ENCODE measurements around the gene KLHL15. TPM values are rescaled to one million over a fixed set of nuclear protein-coding genes. Genes with fewer than 3 reads are reported as not detected.

The KLHL15 gene
- total and polyA plus RNA-seq, 4 donors = 1.7 to 18.9 (median 3.9) TPM

GRCh38 chrX:24012266-24012665 lies 14.7 kb downstream of the KLHL15 start:
- 89 to 100% methylated on average over 1 of the region's 1 CpG for WGBS, 2 donors
- no peak for ATAC-seq (ENCODE audit: insufficient read depth, low FRiP score)
- H3K9ac ChIP-seq (ENCODE audit: insufficient read depth in 1 of 2, low read length in 2 of 2) = no peak overlapping the region

DNA sequence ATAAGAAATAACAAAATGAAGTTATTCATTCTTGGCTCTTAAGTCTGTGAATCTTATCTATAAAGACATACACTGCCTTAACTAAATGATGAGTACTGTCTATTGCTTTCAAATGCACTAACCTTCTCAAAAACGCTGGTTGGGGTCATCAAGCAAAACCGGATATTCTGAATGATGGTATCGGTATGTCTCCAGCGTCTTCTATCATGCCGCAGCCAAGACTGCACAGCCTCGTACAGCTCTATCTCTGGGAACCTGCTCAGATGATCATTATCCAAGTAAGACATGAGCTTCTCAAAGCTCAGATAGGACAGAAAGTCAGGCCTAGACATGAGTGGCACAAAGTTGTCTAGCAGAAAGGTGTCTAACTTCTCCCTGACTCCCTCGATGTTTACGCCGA lies 21.1 kb downstream of the KLHL15 start:
- WGBS, 2 donors = 87 to 95% methylated on average over 9 of the region's 9 CpGs
- H3K27me3 ChIP-seq (ENCODE audit: control insufficient read depth in 3 of 3, insufficient read depth in 3 of 3, low read length in 2 of 3) = peaks cover 3 to 19% (median 15%) of the 10 kb centered on the region in 3 donors

More at GRCh38 chrX:24012266-24012665, 14.7 kb downstream of the KLHL15 start:
- Histone ChIP-seq H3K4me1 (ENCODE audit: control insufficient read depth in 5 of 5, insufficient read depth in 5 of 5, low read length in 5 of 5) (peaks cover 0 to 2% (median 0%) of the 10 kb centered on the region in 5 donors), H3K4me3 (no peak overlapping the region), H3K9me3 (ENCODE audit: control insufficient read depth in 4 of 4, insufficient read depth in 3 of 4, low read length in 3 of 4) (no peaks in the 10 kb centered on the region), H3K27ac (ENCODE audit: low read depth in 1 of 2, low read length in 1 of 2) (no peak overlapping the region), H3K27me3 (ENCODE audit: control insufficient read depth in 3 of 3, insufficient read depth in 3 of 3, low read length in 2 of 3) (peaks cover 3 to 40% (median 20%) of the 10 kb centered on the region in 3 donors), H3K36me3 (ENCODE audit: control insufficient read depth in 4 of 4, insufficient read depth in 4 of 4, low read length in 4 of 4) (no peaks in the 10 kb centered on the region)
- TF ChIP-seq, protein P1, sequence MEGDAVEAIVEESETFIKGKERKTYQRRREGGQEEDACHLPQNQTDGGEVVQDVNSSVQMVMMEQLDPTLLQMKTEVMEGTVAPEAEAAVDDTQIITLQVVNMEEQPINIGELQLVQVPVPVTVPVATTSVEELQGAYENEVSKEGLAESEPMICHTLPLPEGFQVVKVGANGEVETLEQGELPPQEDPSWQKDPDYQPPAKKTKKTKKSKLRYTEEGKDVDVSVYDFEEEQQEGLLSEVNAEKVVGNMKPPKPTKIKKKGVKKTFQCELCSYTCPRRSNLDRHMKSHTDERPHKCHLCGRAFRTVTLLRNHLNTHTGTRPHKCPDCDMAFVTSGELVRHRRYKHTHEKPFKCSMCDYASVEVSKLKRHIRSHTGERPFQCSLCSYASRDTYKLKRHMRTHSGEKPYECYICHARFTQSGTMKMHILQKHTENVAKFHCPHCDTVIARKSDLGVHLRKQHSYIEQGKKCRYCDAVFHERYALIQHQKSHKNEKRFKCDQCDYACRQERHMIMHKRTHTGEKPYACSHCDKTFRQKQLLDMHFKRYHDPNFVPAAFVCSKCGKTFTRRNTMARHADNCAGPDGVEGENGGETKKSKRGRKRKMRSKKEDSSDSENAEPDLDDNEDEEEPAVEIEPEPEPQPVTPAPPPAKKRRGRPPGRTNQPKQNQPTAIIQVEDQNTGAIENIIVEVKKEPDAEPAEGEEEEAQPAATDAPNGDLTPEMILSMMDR (IDR thresholded peaks at IDR 0.05; ENCODE audit: control extremely low read depth, extremely low read depth) = no peak
- DNase-seq = no peak

GRCh38 chrX:24005028-24005427 lies 22.0 kb downstream of the KLHL15 start:
- H3K36me3 ChIP-seq (ENCODE audit: control insufficient read depth in 4 of 4, insufficient read depth in 4 of 4, low read length in 4 of 4) = peaks cover 0 to 2% (median 0%) of the 10 kb centered on the region in 4 donors
- ATAC-seq (ENCODE audit: insufficient read depth, low FRiP score) = no peak
- peaks cover under 1 to 15% (median 11%) of the 10 kb centered on the region in 3 donors for H3K27me3 ChIP-seq (ENCODE audit: control insufficient read depth in 3 of 3, insufficient read depth in 3 of 3, low read length in 2 of 3)
- WGBS, 2 donors = 71 to 100% methylated on average over 1 of the region's 1 CpG
- TF ChIP-seq, protein P1 (IDR thresholded peaks at IDR 0.05; ENCODE audit: control extremely low read depth, extremely low read depth) = no peak
- no peak for DNase-seq
- no peak overlapping the region for H3K4me3 ChIP-seq
- H3K4me1 ChIP-seq (ENCODE audit: control insufficient read depth in 5 of 5, insufficient read depth in 5 of 5, low read length in 5 of 5) = no peaks in the 10 kb centered on the region
- no peaks in the 10 kb centered on the region for H3K9me3 ChIP-seq (ENCODE audit: control insufficient read depth in 4 of 4, insufficient read depth in 3 of 4, low read length in 3 of 4)
- no peak overlapping the region for H3K27ac ChIP-seq (ENCODE audit: low read depth in 1 of 2, low read length in 1 of 2)
- no peak overlapping the region for H3K9ac ChIP-seq (ENCODE audit: insufficient read depth in 1 of 2, low read length in 2 of 2)

More for the DNA sequence above, 21.1 kb downstream of the KLHL15 start:
- Histone ChIP-seq H3K36me3 (ENCODE audit: control insufficient read depth in 4 of 4, insufficient read depth in 4 of 4, low read length in 4 of 4) (peaks cover 0 to 2% (median 0%) of the 10 kb centered on the region in 4 donors), H3K4me1 (ENCODE audit: control insufficient read depth in 5 of 5, insufficient read depth in 5 of 5, low read length in 5 of 5) (no peaks in the 10 kb centered on the region), H3K27ac (ENCODE audit: low read depth in 1 of 2, low read length in 1 of 2) (no peak overlapping the region), H3K9ac (ENCODE audit: insufficient read depth in 1 of 2, low read length in 2 of 2) (no peak overlapping the region), H3K9me3 (ENCODE audit: control insufficient read depth in 4 of 4, insufficient read depth in 3 of 4, low read length in 3 of 4) (no peaks in the 10 kb centered on the region), H3K4me3 (no peak overlapping the region)
- TF ChIP-seq, protein P1 (IDR thresholded peaks at IDR 0.05; ENCODE audit: control extremely low read depth, extremely low read depth) = no peak
- no peak for DNase-seq
- ATAC-seq (ENCODE audit: insufficient read depth, low FRiP score) = no peak

GRCh38 chrX:24002792-24003191 lies 24.2 kb downstream of the KLHL15 start:
- ATAC-seq (ENCODE audit: insufficient read depth, low FRiP score) (no peak), DNase-seq (no peak)
- TF ChIP-seq, protein P1 (IDR thresholded peaks at IDR 0.05; ENCODE audit: control extremely low read depth, extremely low read depth) = no peak
- Histone ChIP-seq H3K27ac (ENCODE audit: low read depth in 1 of 2, low read length in 1 of 2) (no peak overlapping the region), H3K9ac (ENCODE audit: insufficient read depth in 1 of 2, low read length in 2 of 2) (no peak overlapping the region), H3K27me3 (ENCODE audit: control insufficient read depth in 3 of 3, insufficient read depth in 3 of 3, low read length in 2 of 3) (peaks cover 0 to 9% (median 4%) of the 10 kb centered on the region in 3 donors), H3K4me1 (ENCODE audit: control insufficient read depth in 5 of 5, insufficient read depth in 5 of 5, low read length in 5 of 5) (no peaks in the 10 kb centered on the region), H3K36me3 (ENCODE audit: control insufficient read depth in 4 of 4, insufficient read depth in 4 of 4, low read length in 4 of 4) (peaks cover 0 to 2% (median 0%) of the 10 kb centered on the region in 4 donors), H3K4me3 (no peak overlapping the region), H3K9me3 (ENCODE audit: control insufficient read depth in 4 of 4, insufficient read depth in 3 of 4, low read length in 3 of 4) (no peaks in the 10 kb centered on the region)
- 96 to 100% methylated on average over 2 of the region's 2 CpGs for WGBS, 2 donors
